ENCODE results near the gene NFASC. TPM values are rescaled to one million over a fixed set of nuclear protein-coding genes. Genes with fewer than 3 reads are reported as not detected.

Gene NFASC
- total and polyA plus RNA-seq, 12 donors = 1.9 to 24.1 (median 9.2) TPM

DNA sequence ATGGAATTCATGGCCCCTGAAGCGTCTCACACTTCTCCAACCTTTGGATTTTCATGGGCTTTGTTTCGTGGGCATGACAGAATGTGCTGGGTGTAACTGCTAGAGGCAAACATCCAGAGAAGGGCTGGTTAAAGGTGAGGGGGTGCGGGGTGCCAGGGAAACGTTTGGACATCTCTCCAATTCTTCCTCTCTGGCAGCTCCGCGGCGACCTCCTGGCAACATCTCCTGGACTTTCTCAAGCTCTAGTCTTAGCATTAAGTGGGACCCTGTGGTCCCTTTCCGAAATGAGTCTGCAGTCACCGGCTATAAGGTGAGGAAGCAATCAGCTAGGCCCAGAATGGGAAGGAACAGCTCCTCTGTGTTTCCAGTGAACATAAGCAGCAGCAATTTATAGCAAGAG, 201.6 kb downstream of the NFASC start:
- Histone ChIP-seq H3K4me1 (peaks cover 0 to 13% (median 3%) of the 10 kb centered on the region in 9 donors), H3K36me3 (no peaks in the 10 kb centered on the region), H3K9me3 (no peaks in the 10 kb centered on the region), H3K27ac (no peak overlapping the region), H3K27me3 (no peaks in the 10 kb centered on the region), H3K4me3 (no peak overlapping the region)
- no peak for DNase-seq
- TF ChIP-seq, protein P1, sequence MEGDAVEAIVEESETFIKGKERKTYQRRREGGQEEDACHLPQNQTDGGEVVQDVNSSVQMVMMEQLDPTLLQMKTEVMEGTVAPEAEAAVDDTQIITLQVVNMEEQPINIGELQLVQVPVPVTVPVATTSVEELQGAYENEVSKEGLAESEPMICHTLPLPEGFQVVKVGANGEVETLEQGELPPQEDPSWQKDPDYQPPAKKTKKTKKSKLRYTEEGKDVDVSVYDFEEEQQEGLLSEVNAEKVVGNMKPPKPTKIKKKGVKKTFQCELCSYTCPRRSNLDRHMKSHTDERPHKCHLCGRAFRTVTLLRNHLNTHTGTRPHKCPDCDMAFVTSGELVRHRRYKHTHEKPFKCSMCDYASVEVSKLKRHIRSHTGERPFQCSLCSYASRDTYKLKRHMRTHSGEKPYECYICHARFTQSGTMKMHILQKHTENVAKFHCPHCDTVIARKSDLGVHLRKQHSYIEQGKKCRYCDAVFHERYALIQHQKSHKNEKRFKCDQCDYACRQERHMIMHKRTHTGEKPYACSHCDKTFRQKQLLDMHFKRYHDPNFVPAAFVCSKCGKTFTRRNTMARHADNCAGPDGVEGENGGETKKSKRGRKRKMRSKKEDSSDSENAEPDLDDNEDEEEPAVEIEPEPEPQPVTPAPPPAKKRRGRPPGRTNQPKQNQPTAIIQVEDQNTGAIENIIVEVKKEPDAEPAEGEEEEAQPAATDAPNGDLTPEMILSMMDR (IDR thresholded peaks at IDR 0.05) = no peak
- 91 to 94% methylated on average over 9 of the region's 9 CpGs for WGBS, 2 donors
- ATAC-seq = no peak
- intact Hi-C loops (cut with DNase I) = loop anchor here in 1 of 10 donors (10.0 kb wide), 1 partner anchor 183 kb away; no protein-coding TSS in a partner anchor

Other genes with a start within 250 kb of the NFASC start
- gene LRRN2, start 185.1 kb upstream of the NFASC start, total RNA-seq = 1 to 10 TPM in 9 of 10 donors, under 1 TPM in 1; 0.95 to 2.9 (median 1.1) TPM
- gene LRRN2, start 185.1 kb upstream of the NFASC start, polyA plus RNA-seq = 1 to 10 TPM in 1 of 2 donors, under 1 TPM in 1; 0.73 to 1.9 TPM
- gene CNTN2, start 172.3 kb downstream of the NFASC start, total RNA-seq = under 1 TPM in 7 of 10 donors, not detected in 3; 0.04 to 0.72 (median 0.25) TPM
- under 1 TPM; 0.13 to 0.73 TPM for gene CNTN2, start 172.3 kb downstream of the NFASC start, polyA plus RNA-seq
- 1 to 10 TPM; 1.6 to 3.8 (median 2.1) TPM for gene TMEM81, start 213.6 kb downstream of the NFASC start, total RNA-seq
- 1 to 10 TPM; 2.7 to 3.4 TPM for gene TMEM81, start 213.6 kb downstream of the NFASC start, polyA plus RNA-seq